Fibroblast of skin of left quadriceps (primary cell): ENCODE measurements around the gene ATG4D.

Experiments used
- DNase-seq, 2 experiments: peaks; one replicate each; pipeline ENCODE4 v3.0.0-alpha.2; 2013; ENCODE audit warnings: low read depth in 2 of 2

The ATG4D gene

GRCh38 chr19:10543420-10544241 is at the start of gene ATG4D:
Gene ATG4D, plus strand, starts transcription at chr19:10543904. Its CDS starts 187 bp downstream, at chr19:10544091.
- DNase-seq = peak in 1 of 2 experiments; percentile 30

- no peak for DNase-seq
Observed at GRCh38 chr19:10497371-10497770, 46.3 kb upstream of the ATG4D start.

GRCh38 chr19:10499550-10500246 is 44.0 kb upstream of the ATG4D start:
- no peak for DNase-seq

- DNase-seq = no peak
Observed at GRCh38 chr19:10500247-10500592, 43.5 kb upstream of the ATG4D start.

GRCh38 chr19:10501971-10502523 is 41.7 kb upstream of the ATG4D start:
- DNase-seq = peak in 1 of 2 experiments; percentile 1

GRCh38 chr19:10502524-10503001 is 41.1 kb upstream of the ATG4D start:
- DNase-seq = peak; percentile 71 to 76

GRCh38 chr19:10503002-10503789 is 40.5 kb upstream of the ATG4D start, which contains the start of gene KEAP1:
Gene KEAP1, minus strand, starts transcription at chr19:10503356. Its CDS starts 3,323 bp downstream, at chr19:10500033.
- peak in 1 of 2 experiments; percentile 4 for DNase-seq

GRCh38 chr19:10505583-10506229 is 38.0 kb upstream of the ATG4D start:
- DNase-seq = peak in 1 of 2 experiments; percentile 16

- DNase-seq = no peak
Observed at GRCh38 chr19:10508036-10508435, 35.7 kb upstream of the ATG4D start.

- DNase-seq = no peak
Observed at GRCh38 chr19:10508707-10509106, 35.0 kb upstream of the ATG4D start.

GRCh38 chr19:10510301-10510802 is 33.4 kb upstream of the ATG4D start:
- DNase-seq = no peak

GRCh38 chr19:10513223-10513622 is 30.5 kb upstream of the ATG4D start:
- no peak for DNase-seq

- no peak for DNase-seq
Observed at GRCh38 chr19:10514211-10515145, 29.2 kb upstream of the ATG4D start.

GRCh38 chr19:10516064-10516385 is 27.7 kb upstream of the ATG4D start:
- DNase-seq = no peak

GRCh38 chr19:10516671-10517286 is 26.9 kb upstream of the ATG4D start:
- DNase-seq = no peak

- DNase-seq = no peak
Observed at GRCh38 chr19:10517361-10517759, 26.3 kb upstream of the ATG4D start, which contains the start of gene S1PR5. Gene S1PR5, minus strand, starts transcription at chr19:10517447. Its CDS starts 2,436 bp downstream, at chr19:10515011.

GRCh38 chr19:10517760-10518443 is 25.8 kb upstream of the ATG4D start:
- DNase-seq = no peak

- no peak for DNase-seq
Observed at GRCh38 chr19:10518444-10519361, 25.0 kb upstream of the ATG4D start.
